GM06990 (cell line): Measurements from ENCODE around the gene DAND5.

Experiments used
- DNase-seq: peaks from one replicate; pipeline ENCODE4 v3.0.0-alpha.2; 2011; ENCODE audit not compliant: insufficient read length; ENCODE audit errors: extremely low read depth
- H3K27me3 ChIP-seq: replicated peaks from 2 replicates; pipeline ENCODE4 v1.6.0; 2011; ENCODE audit warnings: low read length; ENCODE audit not compliant: control insufficient read depth, insufficient read depth
- H3K36me3 ChIP-seq: 2 replicates; pipeline ENCODE4 v1.5.1; 2011; ENCODE audit warnings: low read length; ENCODE audit not compliant: control insufficient read depth, insufficient read depth
- H3K4me3 ChIP-seq: replicated peaks from 2 replicates; pipeline ENCODE4 v1.5.1; 2011; ENCODE audit warnings: low read depth, mild to moderate bottlenecking, control low read depth, low read length
- CTCF ChIP-seq: IDR thresholded peaks from 2 replicates; pipeline ENCODE4 v1.5.1; 2011; ENCODE audit warnings: low read length, control low read depth, mild to moderate bottlenecking, inconsistent platforms; ENCODE audit not compliant: insufficient read depth, poor library complexity, severe bottlenecking

DAND5 gene

GRCh38 chr19:12944104-12944674 lies 25.2 kb upstream of the DAND5 start:
- Histone ChIP-seq H3K27me3 (no peaks in the 10 kb centered on the region), H3K4me3 (peak overlapping the region; percentile 33), H3K36me3 (peaks cover 50% of the 10 kb centered on the region)

GRCh38 chr19:12945479-12946091 lies 23.8 kb upstream of the DAND5 start, which contains the start of gene RAD23A:
Gene RAD23A, plus strand, starts transcription at chr19:12945862. Its CDS starts 87 bp downstream, at chr19:12945949.
- Histone ChIP-seq H3K4me3 (peak within 1 kb of the TSS; percentile 92), H3K27me3 (no peaks in the 10 kb centered on the region), H3K36me3 (peaks cover 45% of the 10 kb centered on the region)
- DNase-seq = peak; percentile 98
- TF ChIP-seq CTCF = no peak

More at GRCh38 chr19:12944104-12944674, 25.2 kb upstream of the DAND5 start:
- no peak for DNase-seq
- TF ChIP-seq CTCF = no peak

- peak; percentile 78 for DNase-seq
These were observed 23.2 kb upstream of the DAND5 start for GRCh38 chr19:12946092-12946721.

GRCh38 chr19:12946731-12947496 lies 22.5 kb upstream of the DAND5 start:
- no peak for DNase-seq
- no peak for TF ChIP-seq CTCF
- no peaks in the 10 kb centered on the region for H3K27me3 ChIP-seq
- H3K4me3 ChIP-seq = peak overlapping the region; percentile 92
- H3K36me3 ChIP-seq = peaks cover 39% of the 10 kb centered on the region

More at GRCh38 chr19:12946092-12946721, 23.2 kb upstream of the DAND5 start:
- no peaks in the 10 kb centered on the region for H3K27me3 ChIP-seq
- TF ChIP-seq CTCF = no peak
- peak overlapping the region; percentile 92 for H3K4me3 ChIP-seq
- peaks cover 41% of the 10 kb centered on the region for H3K36me3 ChIP-seq

GRCh38 chr19:12947702-12948611 lies 21.4 kb upstream of the DAND5 start:
- no peak for TF ChIP-seq CTCF
- no peak for DNase-seq
- no peaks in the 10 kb centered on the region for H3K27me3 ChIP-seq
- peaks cover 41% of the 10 kb centered on the region for H3K36me3 ChIP-seq
- no peak overlapping the region for H3K4me3 ChIP-seq
